ENCODE measurements around the gene RNASE7.

The RNASE7 gene

DNA sequence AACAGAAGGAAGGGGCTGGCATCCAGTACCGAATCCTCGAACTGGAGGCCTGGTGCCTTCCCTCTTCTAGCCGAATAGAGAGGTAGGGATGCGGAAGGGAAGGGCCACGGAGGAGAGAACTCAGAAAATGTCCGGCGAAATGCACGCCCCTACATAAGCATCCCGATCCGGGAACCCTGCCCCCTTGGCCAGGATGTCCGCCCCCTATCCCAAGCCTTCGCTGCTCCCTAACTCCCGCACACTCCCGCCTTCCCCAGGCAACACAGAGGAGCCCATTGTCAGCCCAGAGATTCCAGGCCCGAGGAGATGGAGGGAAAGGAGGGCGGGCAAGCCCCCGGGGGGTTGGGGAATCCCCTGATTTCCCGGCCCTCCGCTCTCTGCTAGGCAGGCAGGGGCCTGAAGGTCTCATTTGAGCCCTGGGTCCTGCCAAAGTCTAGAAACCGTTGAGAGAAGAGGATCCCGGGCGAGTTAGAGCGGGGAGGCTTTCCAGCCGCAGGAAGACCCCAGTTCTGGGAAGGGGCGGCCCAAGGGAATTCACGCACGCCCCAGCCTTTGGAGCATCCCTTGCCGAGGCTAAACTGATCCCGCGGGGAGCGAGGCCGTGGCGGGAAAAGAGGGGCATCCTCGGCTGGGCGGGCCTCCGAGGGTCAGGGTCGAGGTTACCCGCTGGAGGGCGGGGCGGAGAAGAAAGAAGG lies 27.4 kb downstream of the RNASE7 start:
- DNase-seq, result no peak

DNA sequence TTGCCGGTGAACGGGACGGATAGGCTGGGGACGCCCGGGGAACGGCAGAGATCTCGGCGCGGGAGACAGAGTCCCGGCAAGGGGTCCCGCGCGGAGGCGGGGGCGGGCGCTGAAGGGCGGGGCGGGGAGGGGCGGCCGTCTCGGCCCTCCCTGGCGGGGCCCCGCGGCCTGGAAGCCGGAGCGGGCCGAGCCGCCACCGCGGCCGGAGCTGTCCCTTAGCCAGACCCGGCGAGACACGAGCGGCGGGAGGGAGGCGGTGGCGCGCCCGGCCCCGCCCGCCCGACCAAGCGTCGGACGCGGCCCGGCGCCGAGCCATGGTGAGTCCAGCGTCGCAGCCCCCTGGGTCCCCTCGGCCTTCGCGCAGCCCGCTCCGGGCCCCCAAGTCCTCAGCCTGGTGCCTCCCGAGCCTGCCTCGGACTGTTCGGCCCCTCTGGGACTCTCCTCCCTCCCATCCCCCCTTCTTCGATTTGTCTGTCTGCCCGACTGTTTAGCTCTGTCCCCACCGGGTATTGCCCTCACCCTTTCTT lies 28.0 kb downstream of the RNASE7 start, which contains the start of gene ARHGEF40:
Gene ARHGEF40, plus strand, starts transcription at position 222 of the 527 bp plus-strand sequence. Its CDS starts 93 bp downstream, at position 315.
- no peak for DNase-seq

DNA sequence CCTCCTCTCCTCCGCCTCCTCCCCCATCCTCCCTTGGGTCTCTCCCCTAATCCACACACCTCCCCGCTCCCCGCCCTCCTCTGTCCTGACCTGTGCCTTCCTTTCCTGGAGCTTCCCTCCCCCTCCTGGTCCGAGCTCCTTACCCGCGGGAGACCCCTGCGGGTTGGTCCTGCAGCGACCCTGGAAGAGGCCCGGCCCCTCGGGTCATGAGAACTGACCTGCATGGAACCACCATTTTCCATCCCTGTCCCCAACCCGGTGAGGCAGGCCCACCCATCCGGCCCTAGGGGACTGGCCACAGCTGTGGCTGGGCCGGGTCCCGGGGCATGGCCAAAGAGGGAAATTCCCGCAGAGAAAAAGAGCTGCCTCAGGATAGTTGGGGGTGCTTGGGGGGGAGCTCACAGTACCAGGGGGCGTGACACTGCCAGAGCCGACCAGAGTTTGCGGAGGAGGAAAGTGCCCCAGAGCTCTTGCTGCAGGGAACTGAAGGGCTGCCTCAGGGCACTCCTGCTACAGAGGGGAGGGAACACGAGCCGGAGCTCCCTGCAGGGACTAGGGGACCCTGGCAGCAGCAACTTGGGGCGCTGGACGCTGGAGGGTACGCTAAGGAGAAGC lies 28.6 kb downstream of the RNASE7 start:
- peak; percentile 35 to 49 for DNase-seq

DNA sequence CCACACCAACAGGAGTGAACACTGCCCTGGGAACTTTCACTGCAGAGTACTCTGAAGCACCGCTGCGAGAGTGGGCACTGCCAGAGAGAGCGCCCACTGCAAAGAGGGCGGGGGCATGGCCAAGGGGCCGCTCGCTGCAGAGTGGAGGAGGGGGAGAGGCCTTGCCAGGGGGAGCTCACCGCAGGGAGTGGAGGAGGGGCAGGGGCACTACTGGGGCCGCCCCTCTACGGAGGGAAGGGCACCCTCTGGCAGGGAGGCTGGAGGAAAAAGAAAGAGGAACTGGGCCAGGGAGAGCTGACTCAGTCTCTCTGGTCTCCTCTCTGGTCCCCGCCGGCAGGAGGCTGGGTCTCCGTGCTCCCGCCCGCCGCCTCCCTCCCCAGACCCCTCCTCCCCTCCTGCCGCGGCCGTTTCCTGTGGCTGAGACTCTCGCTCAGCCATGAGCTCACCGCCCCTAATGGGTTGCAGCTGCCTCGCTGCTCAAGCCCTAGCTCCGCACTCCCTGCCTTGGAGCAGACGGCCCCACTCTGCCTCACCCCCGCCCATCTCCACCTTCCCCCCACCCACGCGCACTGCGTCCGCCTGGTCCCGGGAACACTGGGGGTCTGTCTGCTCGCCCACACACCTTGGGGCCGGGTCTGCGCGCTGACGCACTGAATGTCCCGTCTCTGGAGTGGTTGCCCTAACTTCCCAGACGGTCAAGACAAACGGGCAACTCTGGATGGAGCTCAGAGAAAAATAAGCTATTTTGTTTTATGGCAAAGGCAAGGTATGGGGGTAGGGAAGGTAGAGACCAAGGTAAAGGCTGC lies 29.3 kb downstream of the RNASE7 start:
- DNase-seq, result peak; percentile 81 to 91

DNA sequence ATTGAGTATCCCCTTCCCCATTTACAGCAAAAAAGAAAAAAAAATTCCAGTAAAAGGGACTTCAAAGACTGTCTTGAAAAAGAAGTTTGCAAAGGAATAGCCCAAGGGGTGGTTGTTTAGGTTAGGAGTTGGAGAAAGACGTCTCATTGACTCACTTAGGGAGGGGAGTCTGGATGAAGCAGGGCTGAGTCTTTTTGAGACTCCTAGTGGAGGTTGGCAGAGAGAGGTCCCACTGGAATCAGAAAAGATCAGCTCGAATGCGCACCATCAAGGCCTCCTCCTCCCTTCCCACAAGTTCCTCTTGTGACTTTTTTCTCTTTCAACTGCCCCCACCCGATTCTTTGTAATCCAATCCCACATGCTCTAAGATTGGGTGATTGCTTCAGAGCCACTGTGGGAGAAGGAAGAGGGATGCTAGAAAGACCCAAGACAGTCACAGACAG lies 29.9 kb downstream of the RNASE7 start:
- DNase-seq, result peak; percentile 63 to 83

DNA sequence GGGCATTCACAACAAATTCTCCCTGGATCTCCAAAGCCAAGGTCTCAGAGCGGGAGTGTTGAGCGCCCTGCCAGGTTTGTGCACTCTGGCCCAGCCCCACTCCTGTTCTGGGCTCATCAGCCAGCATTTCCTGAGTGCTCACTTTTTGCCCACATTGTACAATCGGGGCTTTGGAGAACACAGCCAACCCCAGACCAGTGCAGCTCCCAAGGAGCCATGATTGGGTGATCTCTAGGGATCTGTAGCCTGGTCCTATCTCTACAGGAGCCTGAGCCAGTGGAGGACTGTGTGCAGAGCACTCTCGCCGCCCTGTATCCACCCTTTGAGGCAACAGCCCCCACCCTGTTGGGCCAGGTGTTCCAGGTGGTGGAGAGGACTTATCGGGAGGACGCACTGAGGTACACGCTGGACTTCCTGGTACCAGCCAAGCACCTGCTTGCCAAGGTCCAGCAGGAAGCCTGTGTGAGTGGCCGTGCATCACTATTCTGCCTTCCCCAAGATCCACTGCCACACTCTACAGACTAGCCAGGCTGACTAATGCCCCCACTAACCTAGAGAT lies 30.7 kb downstream of the RNASE7 start:
- DNase-seq, result no peak

DNA sequence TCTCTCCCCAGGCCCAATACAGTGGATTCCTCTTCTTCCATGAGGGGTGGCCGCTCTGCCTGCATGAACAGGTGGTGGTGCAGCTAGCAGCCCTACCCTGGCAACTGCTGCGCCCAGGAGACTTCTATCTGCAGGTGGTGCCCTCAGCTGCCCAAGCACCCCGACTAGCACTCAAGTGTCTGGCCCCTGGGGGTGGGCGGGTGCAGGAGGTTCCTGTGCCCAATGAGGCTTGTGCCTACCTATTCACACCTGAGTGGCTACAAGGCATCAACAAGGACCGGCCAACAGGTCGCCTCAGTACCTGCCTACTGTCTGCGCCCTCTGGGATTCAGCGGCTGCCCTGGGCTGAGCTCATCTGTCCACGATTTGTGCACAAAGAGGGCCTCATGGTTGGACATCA lies 31.8 kb downstream of the RNASE7 start:
- no peak for DNase-seq

DNA sequence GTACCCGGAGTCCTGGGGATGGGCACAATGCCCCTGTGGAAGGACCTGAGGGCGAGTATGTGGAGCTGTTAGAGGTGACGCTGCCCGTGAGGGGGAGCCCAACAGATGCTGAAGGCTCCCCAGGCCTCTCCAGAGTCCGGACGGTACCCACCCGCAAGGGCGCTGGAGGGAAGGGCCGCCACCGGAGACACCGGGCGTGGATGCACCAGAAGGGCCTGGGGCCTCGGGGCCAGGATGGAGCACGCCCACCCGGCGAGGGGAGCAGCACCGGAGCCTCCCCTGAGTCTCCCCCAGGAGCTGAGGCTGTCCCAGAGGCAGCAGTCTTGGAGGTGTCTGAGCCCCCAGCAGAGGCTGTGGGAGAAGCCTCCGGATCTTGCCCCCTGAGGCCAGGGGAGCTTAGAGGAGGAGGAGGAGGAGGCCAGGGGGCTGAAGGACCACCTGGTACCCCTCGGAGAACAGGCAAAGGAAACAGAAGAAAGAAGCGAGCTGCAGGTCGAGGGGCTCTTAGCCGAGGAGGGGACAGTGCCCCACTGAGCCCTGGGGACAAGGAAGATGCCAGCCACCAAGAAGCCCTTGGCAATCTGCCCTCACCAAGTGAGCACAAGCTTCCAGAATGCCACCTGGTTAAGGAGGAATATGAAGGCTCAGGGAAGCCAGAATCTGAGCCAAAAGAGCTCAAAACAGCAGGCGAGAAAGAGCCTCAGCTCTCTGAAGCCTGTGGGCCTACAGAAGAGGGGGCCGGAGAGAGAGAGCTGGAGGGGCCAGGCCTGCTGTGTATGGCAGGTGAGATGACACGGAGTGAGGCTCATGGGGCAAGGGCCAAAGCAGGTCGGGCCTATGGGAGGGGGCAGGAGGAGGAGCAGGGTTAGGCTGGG lies 32.5 kb downstream of the RNASE7 start:
- DNase-seq, result no peak

DNA sequence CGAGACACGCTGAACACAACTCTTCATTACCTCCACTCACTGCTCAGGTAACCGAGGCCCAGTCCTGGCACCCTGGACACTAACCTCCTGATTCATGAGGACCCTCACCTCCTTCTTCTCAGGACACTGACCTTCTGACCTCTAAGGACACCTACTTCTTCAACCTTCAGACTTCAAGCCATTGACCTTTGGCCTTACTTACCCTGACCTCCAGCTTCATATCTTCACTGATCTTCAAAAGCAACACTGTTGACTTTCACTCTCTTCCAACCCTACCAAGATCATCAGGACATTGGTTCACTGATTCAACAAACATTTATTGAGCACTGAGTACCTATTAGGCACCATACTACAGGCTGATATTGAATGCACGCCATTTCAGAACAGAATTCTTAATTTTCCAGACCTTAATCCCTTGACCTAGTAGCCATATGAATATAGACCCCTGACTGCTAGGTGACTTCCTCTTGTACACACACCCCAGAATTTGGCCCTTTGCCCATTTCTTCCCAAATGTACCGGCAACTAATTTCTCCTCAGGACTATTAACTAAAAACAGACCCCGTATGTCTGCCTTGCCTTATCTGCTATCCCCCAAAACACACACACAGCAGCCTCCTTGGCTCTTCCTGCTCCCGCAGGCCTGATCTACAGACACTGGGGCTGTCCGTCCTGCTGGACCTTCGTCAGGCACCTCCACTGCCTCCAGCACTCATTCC lies 33.7 kb downstream of the RNASE7 start:
- no peak for DNase-seq

DNA sequence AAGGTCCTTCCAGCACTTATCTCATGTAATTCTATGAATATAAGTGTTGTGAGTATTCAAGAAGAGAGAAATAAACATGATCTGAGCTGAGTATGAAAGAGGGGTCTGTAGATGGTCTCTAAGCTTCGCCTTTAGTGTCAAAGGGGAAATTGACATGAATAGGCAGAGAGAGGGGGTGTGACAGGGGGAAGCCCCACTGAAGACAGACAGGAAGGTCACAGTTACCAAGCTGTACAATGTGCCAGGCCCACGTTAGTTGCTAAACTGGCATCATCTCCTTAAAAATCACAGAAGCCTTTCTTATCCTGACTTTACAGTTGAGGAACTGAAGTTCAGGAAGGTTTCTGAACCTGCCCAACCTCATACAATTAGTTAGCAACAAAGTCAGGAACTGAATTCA lies 35.5 kb downstream of the RNASE7 start:
- no peak for DNase-seq

DNA sequence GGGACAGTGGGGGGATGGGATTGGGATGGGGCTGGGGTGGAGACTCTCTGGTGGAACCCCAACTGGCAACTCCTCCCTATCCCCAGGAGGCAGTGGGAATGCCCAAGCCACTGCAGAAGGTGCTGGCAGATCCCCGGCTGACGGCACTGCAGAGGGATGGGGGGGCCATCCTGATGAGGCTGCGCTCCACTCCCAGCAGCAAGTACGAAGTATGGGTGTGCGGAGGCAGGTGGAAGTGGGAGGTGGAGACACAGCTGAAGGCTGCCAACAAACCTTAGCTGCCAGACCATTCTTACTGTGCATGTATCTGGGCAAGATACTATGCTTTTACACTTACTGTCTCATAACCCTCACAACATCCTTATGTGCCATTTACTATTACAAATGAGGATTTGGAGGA lies 36.1 kb downstream of the RNASE7 start:
- DNase-seq, result no peak

DNA sequence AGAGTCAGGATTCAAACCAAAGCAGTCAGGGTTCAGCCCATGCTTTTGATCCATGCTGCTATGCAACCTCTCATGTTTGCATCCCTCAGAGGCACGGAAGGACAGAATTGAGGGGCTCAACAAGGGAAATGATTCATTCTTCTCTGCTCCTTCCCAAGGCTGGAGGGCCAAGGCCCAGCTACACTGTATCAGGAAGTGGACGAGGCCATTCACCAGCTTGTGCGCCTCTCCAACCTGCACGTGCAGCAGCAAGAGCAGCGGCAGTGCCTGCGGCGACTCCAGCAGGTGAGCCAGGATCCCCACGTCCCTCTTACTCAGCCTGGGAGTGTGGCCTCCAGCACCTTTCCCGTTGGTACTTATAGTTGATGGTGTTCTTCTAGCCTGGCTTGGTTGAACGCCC lies 36.6 kb downstream of the RNASE7 start:
- no peak for DNase-seq

DNA sequence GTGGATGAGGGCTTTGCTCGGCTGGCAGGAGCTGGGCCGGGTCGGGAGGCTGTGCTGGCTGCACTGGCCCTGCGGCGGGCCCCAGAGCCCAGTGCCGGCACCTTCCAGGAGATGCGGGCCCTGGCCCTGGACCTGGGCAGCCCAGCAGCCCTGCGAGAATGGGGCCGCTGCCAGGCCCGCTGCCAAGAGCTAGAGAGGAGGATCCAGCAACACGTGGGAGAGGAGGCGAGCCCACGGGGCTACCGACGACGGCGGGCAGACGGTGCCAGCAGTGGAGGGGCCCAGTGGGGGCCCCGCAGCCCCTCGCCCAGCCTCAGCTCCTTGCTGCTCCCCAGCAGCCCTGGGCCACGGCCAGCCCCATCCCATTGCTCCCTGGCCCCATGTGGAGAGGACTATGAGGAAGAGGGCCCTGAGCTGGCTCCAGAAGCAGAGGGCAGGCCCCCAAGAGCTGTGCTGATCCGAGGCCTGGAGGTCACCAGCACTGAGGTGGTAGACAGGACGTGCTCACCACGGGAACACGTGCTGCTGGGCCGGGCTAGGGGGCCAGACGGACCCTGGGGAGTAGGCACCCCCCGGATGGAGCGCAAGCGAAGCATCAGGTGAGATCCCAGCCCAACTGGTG lies 39.5 kb downstream of the RNASE7 start:
- DNase-seq, result no peak

DNA sequence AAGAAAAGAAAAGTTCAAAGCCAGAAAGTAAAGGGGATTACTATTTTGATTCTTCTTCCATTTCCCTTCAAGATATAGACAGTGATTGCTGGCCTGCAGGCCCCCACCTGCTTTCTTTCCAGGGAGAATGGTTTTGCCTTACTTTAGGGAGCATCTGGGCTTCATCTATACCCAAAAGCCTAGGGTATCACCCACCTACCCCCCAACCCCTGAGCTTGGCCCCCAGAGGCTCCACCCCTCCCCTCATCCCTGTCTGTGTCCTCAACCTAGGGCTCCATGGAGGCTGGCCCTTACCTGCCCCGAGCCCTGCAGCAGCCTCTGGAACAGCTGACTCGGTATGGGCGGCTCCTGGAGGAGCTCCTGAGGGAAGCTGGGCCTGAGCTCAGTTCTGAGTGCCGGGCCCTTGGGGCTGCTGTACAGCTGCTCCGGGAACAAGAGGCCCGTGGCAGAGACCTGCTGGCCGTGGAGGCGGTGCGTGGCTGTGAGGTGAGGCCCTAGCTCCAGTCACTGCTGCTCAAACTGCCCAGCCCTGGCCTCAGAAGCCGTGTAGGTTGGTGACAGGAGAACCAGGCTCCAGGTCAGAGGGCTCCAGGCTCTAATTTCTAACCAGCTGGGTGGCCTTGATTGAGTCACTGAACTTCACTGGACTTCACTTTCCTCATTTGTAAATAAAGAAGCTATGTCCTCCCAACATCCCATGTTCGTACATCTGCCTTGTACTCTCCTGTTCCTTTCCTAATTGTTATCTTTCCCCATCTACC lies 41.6 kb downstream of the RNASE7 start:
- no peak for DNase-seq

DNA sequence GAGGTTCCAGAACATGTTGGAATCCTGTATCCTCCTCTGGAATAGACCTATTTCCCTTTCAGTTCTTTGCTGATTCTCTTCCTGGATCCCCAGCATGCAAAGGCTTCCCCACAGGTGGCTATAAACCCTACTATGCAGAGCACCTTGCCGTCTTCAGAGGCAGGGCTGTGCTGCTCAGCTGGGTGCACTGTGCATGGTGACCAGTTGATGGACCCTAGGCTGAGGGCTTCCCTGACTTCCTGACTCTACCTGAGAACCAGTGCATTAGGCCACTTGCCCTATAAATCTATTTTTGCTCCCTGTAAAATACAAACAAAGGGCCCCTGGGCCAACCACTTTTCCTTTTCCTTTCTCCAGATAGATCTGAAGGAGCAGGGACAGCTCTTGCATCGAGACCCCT lies 42.2 kb downstream of the RNASE7 start:
- no peak for DNase-seq

DNA sequence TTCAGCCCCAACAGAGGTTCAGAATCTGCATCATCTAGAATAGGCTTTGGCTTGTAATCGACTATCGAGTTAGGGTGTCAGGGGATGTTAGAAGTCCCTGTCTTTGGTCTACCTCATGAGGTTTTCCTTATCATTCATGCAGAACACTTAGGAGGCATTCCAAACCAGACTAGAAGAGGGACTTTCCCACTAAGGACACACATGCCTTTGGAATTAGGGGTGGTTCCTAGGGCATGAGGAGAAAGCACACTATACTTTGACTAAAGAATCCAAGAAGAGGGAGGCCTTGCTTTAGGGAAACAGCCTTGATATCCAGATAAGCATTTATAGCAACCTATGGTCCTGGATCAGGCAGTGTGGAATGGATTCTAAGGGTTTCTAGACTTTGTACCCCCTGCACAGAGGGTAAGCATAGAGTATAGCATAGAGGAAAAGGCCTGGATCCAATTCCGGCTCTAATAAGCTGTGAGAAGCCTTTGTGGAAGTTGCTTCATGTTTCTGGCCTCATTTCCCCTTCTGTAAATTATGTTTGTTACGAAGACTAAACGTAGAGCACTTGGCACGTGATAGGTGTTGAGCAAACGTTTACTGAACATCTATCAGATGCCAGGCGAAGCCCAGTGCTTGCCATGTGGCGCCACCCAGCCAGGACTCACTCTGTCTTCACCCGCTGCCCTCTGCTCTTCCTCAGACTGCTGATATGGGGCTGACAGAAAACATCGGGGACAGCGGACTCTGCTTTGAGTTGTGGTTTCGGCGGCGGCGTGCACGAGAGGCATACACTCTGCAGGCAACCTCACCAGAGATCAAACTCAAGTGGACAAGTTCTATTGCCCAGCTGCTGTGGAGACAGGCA lies 43.1 kb downstream of the RNASE7 start:
- no peak for DNase-seq

DNA sequence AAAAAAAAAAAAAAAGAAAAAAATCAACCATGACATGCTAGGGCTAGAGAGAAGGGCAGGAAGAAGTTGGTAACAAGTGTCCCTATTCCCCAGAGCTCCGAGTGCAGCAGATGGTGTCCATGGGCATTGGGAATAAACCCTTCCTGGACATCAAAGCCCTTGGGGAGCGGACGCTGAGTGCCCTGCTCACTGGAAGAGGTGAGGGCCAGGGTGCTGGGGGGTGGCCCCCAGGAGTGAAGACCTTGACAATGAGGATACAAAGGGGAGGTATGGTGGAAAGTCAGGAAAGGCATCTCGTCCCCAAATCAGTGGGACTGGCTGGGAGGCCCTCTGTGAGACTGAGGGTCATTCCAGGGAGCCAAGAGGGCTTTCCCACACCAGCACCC lies 44.7 kb downstream of the RNASE7 start:
- DNase-seq, result no peak

DNA sequence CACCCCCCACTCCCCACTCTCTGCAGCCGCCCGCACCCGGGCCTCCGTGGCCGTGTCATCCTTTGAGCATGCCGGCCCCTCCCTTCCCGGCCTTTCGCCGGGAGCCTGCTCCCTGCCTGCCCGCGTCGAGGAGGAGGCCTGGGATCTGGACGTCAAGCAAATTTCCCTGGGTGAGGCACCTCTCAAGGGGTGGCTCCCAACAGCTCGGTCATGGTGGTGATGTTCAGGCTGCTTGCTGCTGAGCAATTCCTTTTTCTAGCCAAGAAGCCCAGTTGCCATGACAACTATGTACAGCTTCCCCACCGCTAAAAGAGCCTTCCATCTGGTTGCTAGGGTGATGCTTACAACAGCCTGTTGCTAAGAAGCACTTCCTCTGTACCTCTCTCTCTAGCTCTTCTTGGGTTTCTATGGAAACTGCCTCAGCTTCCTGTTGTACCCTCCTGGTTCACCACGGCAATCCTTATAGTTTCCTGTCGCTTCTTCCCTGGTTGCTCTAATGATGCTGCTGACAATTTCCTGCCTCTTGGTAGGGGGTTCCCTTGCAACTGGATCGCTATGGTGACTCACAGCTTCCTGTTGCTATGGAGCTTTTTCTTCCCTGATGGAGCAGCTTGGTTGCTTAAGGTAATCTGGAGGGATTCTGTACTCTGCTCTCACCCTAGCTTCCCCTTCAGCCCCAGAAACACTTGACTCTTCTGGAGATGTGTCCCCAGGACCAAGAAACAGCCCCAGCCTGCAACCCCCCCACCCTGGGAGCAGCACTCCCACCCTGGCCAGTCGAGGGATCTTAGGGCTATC lies 45.3 kb downstream of the RNASE7 start:
- peak; percentile 34 to 37 for DNase-seq

Data from AML-193 (cell line).